Measurements from ENCODE around the gene VPS4B. TPM values are rescaled to one million over a fixed set of nuclear protein-coding genes. Genes with fewer than 3 reads are reported as not detected.

Gene VPS4B
- total and polyA plus RNA-seq, 2 of the 8 experiments (the other 6 are each of a cell fraction or from before 2014, with no cell fraction given): 7.2 to 45.3 TPM

- CTCF ChIA-PET (ENCODE audit: partially characterized antibody): interaction anchor here (1.3 to 1.7 kb wide), 2 partner anchors 24 to 93 kb away, joined by 3 read pairs; no protein-coding TSS in a partner anchor
Observed at GRCh38 chr18:63346480-63347183, 75.6 kb downstream of the VPS4B start.

More at GRCh38 chr18:63346480-63347183, 75.6 kb downstream of the VPS4B start:
- WGBS, 2 experiments (ENCODE audit: extremely low coverage in 1 of 2, insufficient coverage in 1 of 2, insufficient read length in 1 of 2, insufficient replicate concordance in 2 of 2, low coverage in 1 of 2, low lambda C conversion rate in 2 of 2, missing lambda C conversion rate in 1 of 2): 92% methylated on average over 7 of the region's 7 CpGs; no CpG with 5 or more reads in 1 of the 2 experiments
- H2BK12ac ChIP-seq (ENCODE audit: low read depth, low read length): no peak overlapping the region
- no peak overlapping the region for H3K18ac ChIP-seq (ENCODE audit: extremely low read depth, low read length)
- H3K4me2 ChIP-seq (ENCODE audit: insufficient read depth in 1 of 2, low read depth in 2 of 2, low read length in 2 of 2): no peak overlapping the region
- no peak overlapping the region for H2BK20ac ChIP-seq (ENCODE audit: low read length)
- no peaks in the 10 kb centered on the region for H3K27me3 ChIP-seq (replicated peaks in 1 of 4; ENCODE audit: control insufficient read depth in 3 of 4, extremely low read depth in 1 of 4, insufficient read depth in 3 of 4, low read length in 3 of 4)
- no peak overlapping the region for H2BK120ac ChIP-seq (replicated peaks; ENCODE audit: low read depth, low read length)
- H3K23me2 ChIP-seq (ENCODE audit: low read depth, low read length): no peaks in the 10 kb centered on the region; the same call in 1 of the 2 replicates
- no peaks in the 10 kb centered on the region for H4K20me1 ChIP-seq (replicated peaks in 1 of 2; ENCODE audit: control insufficient read depth in 1 of 2, insufficient read depth in 2 of 2, low read length in 2 of 2)
- H2BK5ac ChIP-seq (ENCODE audit: low read depth, low read length): no peak overlapping the region
- H3K9me3 ChIP-seq (ENCODE audit: insufficient read depth in 2 of 2, low read depth in 1 of 2, low read length in 1 of 2): no peaks in the 10 kb centered on the region
- no peak overlapping the region for H3K27ac ChIP-seq (ENCODE audit: low read depth, low read length)
- no peak overlapping the region for H4K8ac ChIP-seq (ENCODE audit: extremely low read depth, insufficient read depth, low read length)
- no peak overlapping the region for H3K4ac ChIP-seq (replicated peaks; ENCODE audit: insufficient read length, low read depth, low read length)
- no peaks in the 10 kb centered on the region for H3K79me1 ChIP-seq (ENCODE audit: low read depth, low read length)
- H3K4me1 ChIP-seq (replicated peaks in 1 of 4; ENCODE audit: control insufficient read depth in 3 of 4, insufficient read depth in 4 of 4, low read length in 3 of 4): no peaks in the 10 kb centered on the region
- no peak overlapping the region for H2BK15ac ChIP-seq (ENCODE audit: low read length)
- TF ChIP-seq RNF2 (IDR thresholded peaks at IDR 0.05; ENCODE audit: borderline replicate concordance, low read depth, low read length, missing control alignments, poor library complexity, severe bottlenecking): no peak
- no peak for TF ChIP-seq ZNF274 (IDR thresholded peaks at IDR 0.05; ENCODE audit: borderline replicate concordance, extremely low read depth, low read length)
- no peak for TF ChIP-seq CBX5 (IDR thresholded peaks at IDR 0.05; ENCODE audit: low read depth, low read length)
- FAIRE-seq (no peak), DNase-seq (ENCODE audit: low read depth in 1 of 2, low spot score in 2 of 2) (no peak)
- no peak overlapping the region for H3K4me3 ChIP-seq (ENCODE audit: extremely low read depth in 1 of 4, insufficient read depth in 2 of 4, low read depth in 3 of 4, low read length in 4 of 4)
- no peak overlapping the region for H3K23ac ChIP-seq (ENCODE audit: insufficient read length)
- POLR2A ChIA-PET (ENCODE audit: partially characterized antibody): interaction anchor here (1.2 kb wide), 1 partner anchor 10 kb away, joined by 3 read pairs; no protein-coding TSS in a partner anchor
- H3K36me3 ChIP-seq (ENCODE audit: control insufficient read depth in 2 of 4, insufficient read depth in 4 of 4, low read length in 3 of 4): peaks cover 3 to 59% (median 35%) of the 10 kb centered on the region in 4 experiments; a peak in 7 of 8 replicates
- no peak overlapping the region for H2AFZ ChIP-seq (ENCODE audit: low read length)
- H4K5ac ChIP-seq (ENCODE audit: insufficient read length, low read depth, low read length): no peak overlapping the region
- no peak overlapping the region for H3K56ac ChIP-seq (replicated peaks; ENCODE audit: insufficient read length, low read depth, low read length)
- H3K79me2 ChIP-seq (ENCODE audit: control insufficient read depth in 1 of 2, insufficient read depth in 2 of 2, low read length in 2 of 2): no peaks in the 10 kb centered on the region
- no peak overlapping the region for H2AK5ac ChIP-seq (ENCODE audit: low read depth, low read length)
- no peak overlapping the region for H3K14ac ChIP-seq (ENCODE audit: insufficient read length)
- H3K9ac ChIP-seq (replicated peaks in 1 of 4; ENCODE audit: extremely low read depth in 1 of 4, low read depth in 3 of 4, low read length in 3 of 4): no peak overlapping the region
- H4K91ac ChIP-seq (replicated peaks; ENCODE audit: insufficient read length, low read length): no peak overlapping the region

Measured in H1 (cell line).